Endothelial cell of umbilical vein (primary cell): ENCODE results near the gene ALDOC. TPM values are rescaled to one million over a fixed set of nuclear protein-coding genes. Genes with fewer than 3 reads are reported as not detected.

Experiments used
- BruUV-seq: library from RNA; stranded (reverse); fragments of 400-500 nt; replicated peaks from 2 replicates; lab custom pipeline; 2021; lab: Mats Ljungman, UMichigan
- CTCF ChIA-PET: fragments of 300-600, 350-600 bp; sonication (Branson Sonifier 250); formaldehyde crosslinking; loops from one replicate; lab custom pipeline; 2021; ENCODE audit warnings: antibody characterized with exemption, inconsistent platforms; lab: Charles Lee
- POLR2A ChIA-PET: fragments of 300-600, 350-600 bp; sonication (Branson Sonifier 250); formaldehyde crosslinking; loops from one replicate; lab custom pipeline; 2021; ENCODE audit warnings: antibody characterized with exemption, inconsistent platforms; lab: Charles Lee
- DNase-seq: peaks from one replicate; pipeline ENCODE4 v3.0.0-alpha.2; 2011; ENCODE audit warnings: low read depth, low spot score
- FAIRE-seq: peaks from 2 replicates; lab custom pipeline; 2011; peaks lifted over from hg19 to GRCh38; lab: Jason Lieb, UNC
- H2AFZ ChIP-seq: 2 replicates; pipeline ENCODE4 v1.6.0; 2012; ENCODE audit warnings: low read depth, low read length, control low read depth, inconsistent platforms
- H3K27ac ChIP-seq: 2 replicates; pipeline ENCODE4 v1.5.1; 2011; ENCODE audit warnings: low read depth, mild to moderate bottlenecking, control low read depth, low read length, moderate library complexity; ENCODE audit not compliant: insufficient read depth
- H3K27me3 ChIP-seq, 2 experiments: 2 replicates each; pipeline versions ENCODE4 v1.6.0 to v1.6.1; 2011; ENCODE audit warnings: low read length in 2 of 2, mixed read lengths in 1 of 2; ENCODE audit not compliant: control insufficient read depth in 2 of 2, insufficient read depth in 2 of 2
- H3K36me3 ChIP-seq, 2 experiments: 2 replicates in 1 of 2; 3 replicates in 1 of 2; pipeline ENCODE4 v1.5.1; 2011; ENCODE audit warnings: low read length in 2 of 2, mild to moderate bottlenecking in 1 of 2, moderate library complexity in 1 of 2; ENCODE audit not compliant: control insufficient read depth in 2 of 2, insufficient read depth in 2 of 2; ENCODE audit errors: extremely low read depth in 1 of 2
- H3K4me1 ChIP-seq: 3 replicates; pipeline ENCODE4 v1.5.1; 2011; ENCODE audit warnings: mild to moderate bottlenecking, low read length; ENCODE audit not compliant: control insufficient read depth, insufficient read depth; ENCODE audit errors: extremely low read depth
- H3K4me2 ChIP-seq: 2 replicates; pipeline ENCODE4 v1.6.1; 2011; ENCODE audit warnings: low read length, control low read depth, mixed read lengths; ENCODE audit not compliant: insufficient read depth
- H3K4me3 ChIP-seq, 3 experiments: fragments of 200-600 bp in 1 of 3; sonication (generic), shearing (Covaris generic) in 1 of 3; replicated peaks in 1 of 3; 2 replicates each; pipeline ENCODE4 v1.5.1; 2011 to 2016; ENCODE audit warnings: control low read depth in 3 of 3, low read length in 3 of 3, mild to moderate bottlenecking in 2 of 3, inconsistent platforms in 1 of 3, low read depth in 1 of 3, moderate library complexity in 1 of 3; ENCODE audit not compliant: insufficient read depth in 1 of 3
- H3K79me2 ChIP-seq: 2 replicates; pipeline ENCODE4 v1.6.0; 2012; ENCODE audit warnings: low read length, inconsistent platforms; ENCODE audit not compliant: control insufficient read depth, insufficient read depth
- H3K9ac ChIP-seq: replicated peaks from 2 replicates; pipeline ENCODE3; 2011; ENCODE audit warnings: low read length, control low read depth; ENCODE audit not compliant: insufficient read depth; ENCODE audit errors: extremely low read depth
- H3K9me1 ChIP-seq: replicated peaks from 3 replicates; pipeline ENCODE4 v1.6.0; 2011; ENCODE audit warnings: mild to moderate bottlenecking, low read length; ENCODE audit not compliant: control insufficient read depth, insufficient read depth; ENCODE audit errors: extremely low read depth
- H3K9me3 ChIP-seq: replicated peaks from 2 replicates; pipeline ENCODE4 v1.5.1; 2012; ENCODE audit warnings: low read length, inconsistent platforms; ENCODE audit not compliant: control insufficient read depth, insufficient read depth
- H4K20me1 ChIP-seq: replicated peaks from 2 replicates; pipeline ENCODE3; 2011; ENCODE audit warnings: mild to moderate bottlenecking, low read length; ENCODE audit not compliant: control insufficient read depth, insufficient read depth; ENCODE audit errors: extremely low read depth
- FOS ChIP-seq: IDR thresholded peaks from 2 replicates; pipeline ENCODE4 v1.6.1; 2011; ENCODE audit warnings: mild to moderate bottlenecking, low read length, moderate library complexity, borderline replicate concordance; ENCODE audit not compliant: insufficient read depth
- GATA2 ChIP-seq: IDR thresholded peaks from 2 replicates; pipeline ENCODE4 v1.7.0; 2011; ENCODE audit warnings: low read depth, mild to moderate bottlenecking, moderate library complexity, mixed read lengths, low read length; ENCODE audit not compliant: insufficient read length, insufficient read depth
- JUN ChIP-seq: IDR thresholded peaks from 2 replicates; pipeline ENCODE4 v1.6.1; 2011; ENCODE audit warnings: borderline replicate concordance, low read depth; ENCODE audit not compliant: insufficient read length, insufficient read depth
- MYC ChIP-seq: IDR thresholded peaks from one replicate; pipeline ENCODE4 v1.6.1; 2011; ENCODE audit warnings: mild to moderate bottlenecking, low read depth, low read length
- POLR2AphosphoS5 ChIP-seq: IDR thresholded peaks from 2 replicates; pipeline ENCODE4 v1.6.1; 2012; ENCODE audit warnings: low read depth, mild to moderate bottlenecking, control low read depth, low read length, moderate library complexity; ENCODE audit not compliant: insufficient read depth
- dilution Hi-C: fragments of 300-500 bp; cut with MboI; formaldehyde crosslinking; loops from one replicate; pipeline ENCODE4 v1.15.0; 2019; ENCODE audit warnings: low sequenced_read_pairs; ENCODE audit not compliant: extremely low pct_ligation_motif_present
- intact Hi-C: fragments of 100-400 bp; cut with micrococcal nuclease; formaldehyde crosslinking; loops from one replicate; pipeline ENCODE4 v1.10.0; 2022
- polyA plus RNA-seq, 4 experiments: library from polyadenylated mRNA; depleted of rRNA in 3 of 4; stranded (reverse) in 3 of 4; unstranded in 1 of 4; fragments of >200 nt; gene quantifications; 2 replicates each; pipeline versions ENCODE4 v1.2.1 to v1.2.3, GENCODE V29; 2011 to 2012; ENCODE audit warnings: missing spikeins in 1 of 4
- total RNA-seq: library from RNA; stranded (reverse); gene quantifications from 2 replicates; pipeline ENCODE4 v1.2.3, GENCODE V29; 2021
- TF ChIP-seq, protein P1 (sequence below), 2 donors: IDR thresholded peaks; 1 replicate in 1 of 2; 2 replicates in 1 of 2; pipeline ENCODE4 v1.5.1; 2011; ENCODE audit warnings: low read length in 2 of 2, mild to moderate bottlenecking in 2 of 2, moderate library complexity in 2 of 2, control low read depth in 1 of 2, inconsistent platforms in 1 of 2, low read depth in 1 of 2; ENCODE audit not compliant: insufficient read depth in 1 of 2; ENCODE audit errors: extremely low read depth in 1 of 2
- TF ChIP-seq, protein P2 (sequence below): IDR thresholded peaks from 2 replicates; pipeline ENCODE4 v1.6.1; 2011; ENCODE audit not compliant: insufficient read depth, insufficient read length

ALDOC gene
- total and polyA plus RNA-seq, 2 donors (not counting 3 experiments of a cell fraction or from before 2014, with no cell fraction given), result 7.2 to 18.9 TPM

DNA sequence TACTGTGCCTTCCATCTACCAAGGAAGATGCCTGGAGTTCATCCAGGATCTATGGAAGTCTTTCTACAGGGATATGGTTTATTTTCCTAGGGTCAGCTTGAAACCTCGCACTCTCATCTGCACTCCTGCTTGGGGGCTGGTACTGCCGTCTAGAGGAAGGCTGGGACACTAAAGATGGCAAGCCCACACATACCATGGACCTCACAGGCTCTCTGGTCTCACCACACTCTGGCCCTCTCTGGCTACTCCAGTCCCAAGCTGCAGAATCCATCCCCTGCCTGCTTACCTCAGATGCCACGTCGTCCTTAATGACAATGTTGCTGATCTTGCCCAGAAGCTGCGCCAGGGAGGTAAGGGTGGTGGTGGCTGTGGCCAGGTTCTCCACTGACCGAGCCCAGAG lies 22.1 kb downstream of the ALDOC start:
- H3K27me3 ChIP-seq, result no peaks in the 10 kb centered on the region
- no TSS peak for BruUV-seq
- H3K9ac ChIP-seq, result no peak overlapping the region
- H2AFZ ChIP-seq, result no peak overlapping the region
- ChIA-PET POLR2A (no interaction called here), CTCF (interaction anchor here (1.3 to 1.5 kb wide), 2 partner anchors 14 to 16 kb away, joined by 3 to 4 read pairs; partner anchors contain the start of gene PIGS)
- peaks cover 6% of the 10 kb centered on the region for H3K4me1 ChIP-seq
- no peaks in the 10 kb centered on the region for H3K9me3 ChIP-seq
- TF ChIP-seq, protein P1, sequence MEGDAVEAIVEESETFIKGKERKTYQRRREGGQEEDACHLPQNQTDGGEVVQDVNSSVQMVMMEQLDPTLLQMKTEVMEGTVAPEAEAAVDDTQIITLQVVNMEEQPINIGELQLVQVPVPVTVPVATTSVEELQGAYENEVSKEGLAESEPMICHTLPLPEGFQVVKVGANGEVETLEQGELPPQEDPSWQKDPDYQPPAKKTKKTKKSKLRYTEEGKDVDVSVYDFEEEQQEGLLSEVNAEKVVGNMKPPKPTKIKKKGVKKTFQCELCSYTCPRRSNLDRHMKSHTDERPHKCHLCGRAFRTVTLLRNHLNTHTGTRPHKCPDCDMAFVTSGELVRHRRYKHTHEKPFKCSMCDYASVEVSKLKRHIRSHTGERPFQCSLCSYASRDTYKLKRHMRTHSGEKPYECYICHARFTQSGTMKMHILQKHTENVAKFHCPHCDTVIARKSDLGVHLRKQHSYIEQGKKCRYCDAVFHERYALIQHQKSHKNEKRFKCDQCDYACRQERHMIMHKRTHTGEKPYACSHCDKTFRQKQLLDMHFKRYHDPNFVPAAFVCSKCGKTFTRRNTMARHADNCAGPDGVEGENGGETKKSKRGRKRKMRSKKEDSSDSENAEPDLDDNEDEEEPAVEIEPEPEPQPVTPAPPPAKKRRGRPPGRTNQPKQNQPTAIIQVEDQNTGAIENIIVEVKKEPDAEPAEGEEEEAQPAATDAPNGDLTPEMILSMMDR (IDR thresholded peaks at IDR 0.05; ENCODE audit: extremely low read depth in 1 of 2, insufficient read depth in 1 of 2, low read depth in 1 of 2, low read length in 2 of 2), result peak; percentile 5 to 66
- no peak for TF ChIP-seq MYC
- TF ChIP-seq, protein P2, sequence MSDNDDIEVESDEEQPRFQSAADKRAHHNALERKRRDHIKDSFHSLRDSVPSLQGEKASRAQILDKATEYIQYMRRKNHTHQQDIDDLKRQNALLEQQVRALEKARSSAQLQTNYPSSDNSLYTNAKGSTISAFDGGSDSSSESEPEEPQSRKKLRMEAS, result no peak
- TF ChIP-seq POLR2AphosphoS5, result no peak
- intact Hi-C loops, result no loop called here
- FAIRE-seq, result no peak
- no peak overlapping the region for H3K4me3 ChIP-seq
- H3K4me2 ChIP-seq, result no peak overlapping the region
- no peaks in the 10 kb centered on the region for H3K79me2 ChIP-seq
- no peaks in the 10 kb centered on the region for H4K20me1 ChIP-seq
- H3K27ac ChIP-seq, result no peak overlapping the region
- DNase-seq, result peak; percentile 34
- H3K9me1 ChIP-seq, result no peaks in the 10 kb centered on the region
- peaks cover 4 to 16% of the 10 kb centered on the region in 2 experiments for H3K36me3 ChIP-seq
- dilution Hi-C loops, result no loop called here

DNA sequence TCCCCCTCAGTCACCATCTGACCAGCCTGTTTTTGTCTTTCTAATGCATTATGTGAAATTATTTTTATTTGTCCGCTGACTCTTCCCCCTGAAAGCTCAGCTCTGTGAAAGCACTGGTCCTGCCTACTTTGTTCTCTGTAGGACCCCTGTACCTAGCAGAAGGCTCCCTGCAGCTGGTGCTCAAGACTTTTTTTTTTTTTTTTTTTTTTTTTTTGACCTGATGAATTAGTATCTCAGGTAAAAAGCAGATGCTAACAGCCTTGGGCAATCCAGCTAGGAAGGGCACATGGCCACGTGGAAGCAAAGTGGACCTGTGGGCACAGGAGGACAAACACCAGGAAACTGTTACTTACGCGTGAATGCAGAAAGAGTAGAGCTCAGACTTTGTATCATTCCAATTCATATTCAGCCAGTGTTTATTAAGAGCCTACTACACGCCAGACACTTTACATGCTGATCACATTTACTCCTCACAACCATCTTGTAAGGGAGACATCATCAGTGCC lies 23.6 kb downstream of the ALDOC start:
- POLR2A ChIA-PET, result interaction anchor here (0.5 kb wide), 1 partner anchor 270 kb away, joined by 4 read pairs; no protein-coding TSS in a partner anchor
- Histone ChIP-seq H3K27ac (no peak overlapping the region), H3K27me3 (no peaks in the 10 kb centered on the region), H2AFZ (no peak overlapping the region), H3K9ac (no peak overlapping the region), H3K4me1 (peaks cover 6% of the 10 kb centered on the region), H4K20me1 (no peaks in the 10 kb centered on the region), H3K9me3 (no peaks in the 10 kb centered on the region), H3K9me1 (no peaks in the 10 kb centered on the region), H3K79me2 (no peaks in the 10 kb centered on the region), H3K4me3 (no peak overlapping the region), H3K4me2 (no peak overlapping the region), H3K36me3 (peaks cover 4 to 16% of the 10 kb centered on the region in 2 experiments)
- CTCF ChIA-PET, result interaction anchor here (0.7 kb wide), 1 partner anchor 136 kb away, joined by 5 read pairs; no protein-coding TSS in a partner anchor
- FAIRE-seq (no peak), DNase-seq (no peak)
- TF ChIP-seq MYC (no peak), FOS (no peak), GATA2 (no peak), JUN (no peak), POLR2AphosphoS5 (no peak)
- TF ChIP-seq, protein P2, result no peak
- TF ChIP-seq, protein P1 (IDR thresholded peaks at IDR 0.05; ENCODE audit: extremely low read depth in 1 of 2, insufficient read depth in 1 of 2, low read depth in 1 of 2, low read length in 2 of 2), result no peak
- no TSS peak for BruUV-seq
- dilution Hi-C loops (no loop called here), intact Hi-C loops (loop anchor here (2.0 kb wide), 1 partner anchor 18 kb away; the partner anchor contains the start of gene PIGS)
